Stomach smooth muscle (tissue), 2 donors: ENCODE results near the gene USF1.
"Not testable (repeated sequence)": the region's sequence is repeated elsewhere in the genome, so short reads cannot be mapped to it uniquely, and the experiment has no call there.

Experiments
- H3K27ac ChIP-seq: one replicate; pipeline ENCODE4 v1.7.0; 2013; ENCODE audit warnings: mild to moderate bottlenecking, low read length, inconsistent platforms
- H3K27me3 ChIP-seq, 2 donors: one replicate each; pipeline ENCODE4 v1.7.0; 2013; ENCODE audit warnings: low read length in 2 of 2; ENCODE audit not compliant: insufficient read depth in 2 of 2, control insufficient read depth in 1 of 2
- H3K36me3 ChIP-seq, 2 donors: one replicate each; pipeline ENCODE4 v1.7.0; 2013; ENCODE audit warnings: low read length in 2 of 2; ENCODE audit not compliant: control insufficient read depth in 2 of 2, insufficient read depth in 2 of 2
- H3K4me1 ChIP-seq: one replicate; pipeline ENCODE4 v1.7.0; 2013; ENCODE audit warnings: low read length; ENCODE audit not compliant: control insufficient read depth, insufficient read depth
- H3K4me3 ChIP-seq, 2 donors: one replicate each; pipeline ENCODE4 v1.7.0; 2013; ENCODE audit warnings: low read length in 2 of 2
- H3K9ac ChIP-seq, 2 donors: one replicate each; pipeline ENCODE4 v1.7.0; 2013; ENCODE audit warnings: low read length in 2 of 2, mild to moderate bottlenecking in 1 of 2
- H3K9me3 ChIP-seq, 2 donors: one replicate each; pipeline ENCODE4 v1.7.0; 2013; ENCODE audit warnings: low read length in 2 of 2; ENCODE audit not compliant: control insufficient read depth in 2 of 2
- donor health status: healthy.
- donor health status: Pancreatic carcinoma.

Gene USF1

DNA sequence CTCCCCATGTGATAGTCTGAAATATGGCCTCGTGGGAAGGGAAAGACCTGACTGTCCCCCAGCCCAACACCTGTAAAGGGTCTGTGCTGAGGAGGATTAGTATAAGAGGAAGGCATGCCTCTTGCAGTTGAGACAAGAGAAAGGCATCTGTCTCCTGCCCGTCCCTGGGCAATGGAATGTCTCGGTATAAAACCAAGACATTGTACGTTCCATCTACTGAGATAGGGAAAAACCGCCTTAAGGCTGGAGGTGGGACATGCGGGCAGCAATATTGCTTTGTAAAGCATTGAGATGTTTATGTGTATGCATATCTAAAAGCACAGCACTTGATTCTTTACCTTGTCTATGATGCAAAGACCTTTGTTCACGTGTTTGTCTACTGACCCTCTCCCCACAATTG, 28.6 kb downstream of the USF1 start:
- H3K9me3 ChIP-seq, H3K27ac ChIP-seq: not testable (repeated sequence)
- peaks cover 15% of the 10 kb centered on the region for H3K4me1 ChIP-seq

DNA sequence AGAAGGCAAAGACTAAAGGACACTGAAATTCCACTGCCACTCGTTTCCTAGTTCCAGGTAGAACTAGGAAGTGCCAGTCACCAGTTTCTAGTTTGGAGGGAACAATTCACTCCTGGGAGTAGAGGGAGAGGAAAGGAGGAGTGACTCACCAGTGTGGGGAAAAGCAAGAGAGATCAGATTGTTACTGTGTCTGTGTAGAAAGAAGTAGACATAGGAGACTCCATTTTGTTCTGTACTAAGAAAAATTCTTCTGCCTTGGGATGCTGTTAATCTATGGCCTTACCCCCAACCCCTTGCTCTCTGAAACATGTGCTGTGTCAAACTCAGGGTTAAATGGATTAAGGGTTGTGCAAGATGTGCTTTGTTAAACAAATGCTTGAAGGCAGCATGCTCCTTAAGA, 29.1 kb downstream of the USF1 start:
- not testable (repeated sequence) for H3K4me3 ChIP-seq, H3K27ac ChIP-seq, H3K36me3 ChIP-seq, H3K9me3 ChIP-seq, H3K9ac ChIP-seq
- H3K4me1 ChIP-seq, result peaks cover 15% of the 10 kb centered on the region
- peaks cover 12 to 13% of the 10 kb centered on the region in 2 donors for H3K27me3 ChIP-seq

More for the DNA sequence above, 28.6 kb downstream of the USF1 start:
- not testable (repeated sequence) for H3K9ac ChIP-seq, H3K4me3 ChIP-seq, H3K36me3 ChIP-seq
- peaks cover 13 to 17% of the 10 kb centered on the region in 2 donors for H3K27me3 ChIP-seq

DNA sequence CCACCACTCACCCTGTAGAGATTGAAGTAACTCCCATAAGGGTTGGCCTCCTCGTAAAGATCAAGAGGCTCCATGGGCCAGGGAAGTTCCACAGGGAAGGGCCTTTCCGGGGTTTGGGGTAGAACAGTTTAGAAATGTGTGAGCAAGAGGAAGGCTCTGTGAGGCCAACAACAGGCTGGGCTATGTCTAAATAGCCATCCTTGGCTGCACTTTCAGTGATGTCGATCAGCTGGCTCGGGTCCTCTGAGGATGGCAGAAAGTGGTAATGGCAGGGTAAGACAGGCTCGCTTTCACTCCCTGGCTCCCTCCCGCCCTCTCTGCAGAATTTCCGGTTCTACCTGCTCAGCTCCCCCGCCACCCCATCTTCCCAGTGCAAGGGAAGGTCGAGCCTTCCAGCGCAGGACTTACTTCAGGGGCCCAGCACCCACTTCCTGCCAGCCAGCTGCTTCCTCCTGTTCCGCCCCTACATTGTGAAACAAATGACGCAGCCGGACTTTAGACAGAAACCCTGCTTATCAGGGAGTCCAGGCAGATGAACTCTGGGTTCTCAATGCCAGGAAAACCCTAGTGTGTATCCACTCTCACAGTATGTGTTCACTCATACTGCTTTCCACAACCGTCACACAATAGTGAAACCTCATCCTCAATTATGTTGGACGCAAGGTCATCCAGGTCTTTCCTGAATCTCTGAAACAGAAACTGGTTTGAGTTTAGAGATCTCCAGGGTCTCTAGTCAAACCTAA, 32.1 kb downstream of the USF1 start:
- Histone ChIP-seq H3K36me3 (no peaks in the 10 kb centered on the region), H3K27me3 (no peaks in the 10 kb centered on the region), H3K27ac (peak overlapping the region; percentile 53), H3K4me1 (peaks cover 6% of the 10 kb centered on the region), H3K4me3 (peak overlapping the region in 1 of 2 donors; percentile 8), H3K9ac (peak overlapping the region in 1 of 2 donors; percentile 27), H3K9me3 (no peaks in the 10 kb centered on the region)

DNA sequence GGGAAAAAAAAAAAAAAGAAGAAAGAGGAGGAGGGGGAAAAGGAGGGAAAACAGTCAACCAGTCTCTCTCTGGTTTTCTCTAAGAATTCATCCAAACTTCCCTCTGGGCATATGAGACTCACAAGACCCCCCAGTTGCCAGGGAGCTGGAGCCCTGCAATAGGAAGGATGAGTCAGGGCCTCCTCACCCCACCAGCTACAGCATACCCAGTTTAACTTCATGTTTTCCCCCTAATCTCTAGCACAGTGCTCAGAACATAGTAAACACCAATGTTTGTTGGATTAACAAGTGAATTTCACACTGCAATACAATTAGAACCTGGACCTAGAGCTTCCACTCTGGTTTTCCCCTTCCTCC, 32.7 kb downstream of the USF1 start:
- Histone ChIP-seq H3K27ac (peak overlapping the region; percentile 53), H3K9ac (peak overlapping the region in 1 of 2 donors; percentile 27), H3K4me3 (no peak overlapping the region), H3K4me1 (peaks cover 6% of the 10 kb centered on the region), H3K36me3 (no peaks in the 10 kb centered on the region), H3K27me3 (no peaks in the 10 kb centered on the region), H3K9me3 (no peaks in the 10 kb centered on the region)

DNA sequence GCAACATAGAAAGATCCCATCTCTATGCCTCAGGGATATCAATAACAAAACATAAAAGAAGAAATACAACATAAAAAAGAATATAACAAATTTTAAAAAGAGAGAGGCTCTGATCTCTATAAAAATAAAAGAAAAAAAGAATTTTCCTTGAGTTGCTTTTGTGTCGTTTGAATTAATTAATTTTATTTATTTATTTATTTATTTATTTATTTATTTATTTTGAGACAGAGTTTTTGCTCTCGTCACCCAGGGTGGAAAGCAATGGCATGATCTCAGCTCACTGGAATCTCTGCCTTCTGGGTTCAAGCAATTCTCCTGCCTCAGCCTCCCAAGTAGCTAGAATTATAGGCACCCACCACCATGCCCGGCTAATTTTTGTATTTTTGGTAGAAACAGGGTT, 33.4 kb downstream of the USF1 start:
- Histone ChIP-seq H3K4me1 (peaks cover 6% of the 10 kb centered on the region), H3K9ac (no peak overlapping the region), H3K9me3 (no peaks in the 10 kb centered on the region), H3K27me3 (no peaks in the 10 kb centered on the region), H3K27ac (no peak overlapping the region), H3K36me3 (no peaks in the 10 kb centered on the region), H3K4me3 (no peak overlapping the region)

DNA sequence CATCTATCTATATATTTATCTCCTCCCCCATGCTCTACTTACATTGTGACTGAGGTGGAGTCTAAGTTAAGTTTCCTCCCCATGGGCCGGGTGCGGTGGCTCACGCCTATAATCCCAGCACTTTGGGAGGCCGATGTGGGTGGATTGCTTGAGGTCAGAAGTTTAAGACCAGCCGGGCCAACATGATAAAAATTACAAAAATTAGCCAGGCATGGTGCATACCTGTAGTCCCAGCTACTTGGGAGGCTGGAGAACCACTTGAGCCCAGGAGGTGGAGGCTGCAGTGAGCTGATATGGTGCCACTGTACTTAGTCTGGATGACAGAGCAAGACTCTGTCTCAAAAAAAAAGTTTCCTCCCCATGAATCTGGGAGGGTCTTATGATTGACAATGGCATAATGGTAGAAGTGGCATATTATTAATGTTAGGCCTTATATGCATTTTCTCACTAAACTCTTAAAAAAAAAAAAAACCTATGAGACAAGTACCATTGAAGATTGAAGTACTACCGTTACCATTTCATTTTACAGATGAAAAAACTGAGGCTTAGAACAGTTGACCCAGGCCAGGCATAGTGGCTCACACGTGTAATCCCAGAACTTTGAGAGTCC, 36.1 kb downstream of the USF1 start:
- Histone ChIP-seq H3K27ac (no peak overlapping the region), H3K36me3 (no peaks in the 10 kb centered on the region), H3K27me3 (no peaks in the 10 kb centered on the region), H3K9me3 (no peaks in the 10 kb centered on the region), H3K4me3 (no peak overlapping the region), H3K9ac (no peak overlapping the region), H3K4me1 (peaks cover 6% of the 10 kb centered on the region)

DNA sequence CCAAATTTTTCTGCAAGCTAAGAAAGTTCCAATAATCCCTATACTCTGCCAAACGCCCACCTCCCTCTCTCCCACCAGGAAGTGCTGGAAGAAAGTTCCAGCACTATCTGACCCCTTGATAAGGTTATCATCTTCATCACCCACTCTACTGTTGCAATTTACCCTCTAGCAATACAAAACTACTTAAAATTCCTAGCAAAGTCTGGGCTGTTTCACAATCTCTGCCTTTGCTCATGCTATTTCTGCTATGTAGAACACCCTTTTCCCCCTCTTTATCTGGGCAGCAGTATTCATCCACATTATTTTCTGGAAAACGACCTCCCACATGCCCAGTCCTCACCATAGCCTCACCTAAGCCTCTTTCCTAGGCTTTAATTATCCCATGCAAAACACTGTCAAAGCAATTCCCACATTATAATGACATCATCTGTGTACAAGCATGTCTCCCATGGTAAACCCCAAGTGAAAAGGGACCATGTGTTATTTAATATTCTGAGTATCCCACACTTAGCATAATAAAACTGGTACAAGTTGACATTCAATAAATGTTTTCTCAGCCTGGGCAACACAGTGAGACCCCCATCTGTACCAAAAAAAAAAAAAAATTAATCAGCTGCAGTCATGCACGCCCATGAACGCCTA, 36.8 kb downstream of the USF1 start:
- Histone ChIP-seq H3K4me3 (no peak overlapping the region), H3K4me1 (peaks cover 4% of the 10 kb centered on the region), H3K27ac (no peak overlapping the region), H3K9me3 (no peaks in the 10 kb centered on the region), H3K36me3 (no peaks in the 10 kb centered on the region), H3K9ac (no peak overlapping the region), H3K27me3 (no peaks in the 10 kb centered on the region)

DNA sequence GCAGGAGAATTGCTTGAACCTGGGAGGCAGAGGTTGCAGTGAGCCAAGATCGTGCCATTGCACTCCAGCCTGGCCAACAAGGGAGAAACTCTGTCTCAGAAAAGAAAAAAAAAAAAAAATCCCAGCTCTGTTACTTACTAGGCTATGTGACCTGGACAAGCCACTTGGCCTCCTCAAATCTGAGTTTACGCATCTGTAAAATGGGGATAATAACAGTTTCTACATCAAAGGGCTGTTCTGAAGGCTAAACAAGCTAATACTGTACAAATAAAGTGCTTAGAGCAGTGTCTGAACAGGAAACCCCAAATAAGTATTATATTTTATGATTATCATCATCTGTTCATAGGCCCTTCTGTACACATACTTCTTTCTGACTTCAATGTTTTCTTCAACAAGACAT, 38.4 kb downstream of the USF1 start:
- Histone ChIP-seq H3K36me3 (no peaks in the 10 kb centered on the region), H3K9ac (no peak overlapping the region), H3K27me3 (no peaks in the 10 kb centered on the region), H3K9me3 (no peaks in the 10 kb centered on the region), H3K4me3 (no peak overlapping the region), H3K4me1 (no peaks in the 10 kb centered on the region), H3K27ac (no peak overlapping the region)

DNA sequence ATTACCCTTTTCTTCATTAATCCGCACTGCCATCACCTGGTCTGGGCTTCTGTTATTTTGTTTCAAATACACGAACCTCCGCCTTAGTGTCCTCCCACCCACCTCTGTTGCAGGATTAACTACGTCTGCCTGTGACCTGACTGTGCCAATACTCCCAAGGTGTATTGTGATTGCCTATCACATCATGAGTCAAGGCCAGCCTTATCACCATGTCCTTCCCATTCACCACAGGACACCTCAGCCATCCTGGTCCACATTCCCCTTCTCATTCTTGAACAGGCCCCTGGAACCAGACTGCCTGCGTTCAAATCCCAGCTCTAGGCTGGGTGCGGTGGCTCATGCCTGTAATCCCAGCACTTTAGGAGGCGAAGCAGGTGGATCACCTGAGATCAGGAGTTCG, 39.2 kb downstream of the USF1 start:
- Histone ChIP-seq H3K4me1 (no peaks in the 10 kb centered on the region), H3K27me3 (no peaks in the 10 kb centered on the region), H3K9me3 (no peaks in the 10 kb centered on the region)

DNA sequence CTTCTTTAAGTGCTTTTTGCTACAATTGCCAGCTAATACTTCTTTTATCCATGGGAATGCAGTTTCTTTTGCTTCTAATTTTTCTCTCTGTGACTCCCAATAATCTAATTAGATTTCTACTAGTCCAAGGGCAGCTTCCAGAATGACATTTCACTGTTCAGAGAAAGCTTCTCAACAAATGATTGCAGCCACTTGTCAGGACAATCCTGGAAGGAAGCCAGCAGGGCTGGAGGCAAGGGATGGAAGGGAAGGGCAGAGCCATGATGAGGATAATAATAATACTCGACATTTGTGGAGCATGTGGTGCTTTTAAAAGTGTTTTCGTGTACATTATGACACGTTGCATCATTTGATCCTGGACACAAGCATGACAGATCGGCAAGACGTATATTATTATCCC, 44.3 kb downstream of the USF1 start:
- Histone ChIP-seq H3K9me3 (no peaks in the 10 kb centered on the region), H3K4me3 (no peak overlapping the region), H3K27me3 (no peaks in the 10 kb centered on the region), H3K9ac (no peak overlapping the region), H3K36me3 (peaks cover 0 to 9% of the 10 kb centered on the region in 2 donors), H3K4me1 (no peaks in the 10 kb centered on the region), H3K27ac (no peak overlapping the region)

More for the DNA sequence above, 39.2 kb downstream of the USF1 start:
- Histone ChIP-seq H3K9ac (no peak overlapping the region), H3K36me3 (no peaks in the 10 kb centered on the region), H3K27ac (no peak overlapping the region), H3K4me3 (no peak overlapping the region)
